Chondrocyte (in vitro differentiated cells): ENCODE data around the gene CASP8AP2. TPM values are rescaled to one million over a fixed set of nuclear protein-coding genes. Genes with fewer than 3 reads are reported as not detected.
"Not testable (repeated sequence)": the region's sequence is repeated elsewhere in the genome, so short reads cannot be mapped to it uniquely, and the experiment has no call there.

Experiments used
- DNase-seq: peaks from one replicate; pipeline ENCODE4 v3.0.0; 2021; ENCODE audit warnings: mixed read lengths, low spot score
- H3K27ac Mint-ChIP-seq: one replicate; pipeline ENCODE4 v1.8.0; 2021; ENCODE audit warnings: mild to moderate bottlenecking, moderate library complexity, mixed read lengths; ENCODE audit not compliant: unreplicated experiment
- H3K27me3 Mint-ChIP-seq: 2 replicates; pipeline ENCODE4 v1.8.0; 2021; ENCODE audit warnings: low read depth, mixed read lengths
- H3K36me3 Mint-ChIP-seq: 2 replicates; pipeline ENCODE4 v1.8.0; 2021; ENCODE audit warnings: low read depth, mixed read lengths
- H3K4me1 Mint-ChIP-seq: 2 replicates; pipeline ENCODE4 v1.8.0; 2021; ENCODE audit warnings: low read depth, mild to moderate bottlenecking, mixed read lengths
- H3K4me3 Mint-ChIP-seq: one replicate; pipeline ENCODE4 v1.8.0; 2021; ENCODE audit warnings: mild to moderate bottlenecking, moderate library complexity, mixed read lengths; ENCODE audit not compliant: unreplicated experiment
- H3K9me3 Mint-ChIP-seq: 2 replicates; pipeline ENCODE4 v1.8.0; 2021; ENCODE audit warnings: low read depth, mixed read lengths
- total RNA-seq: library from RNA; stranded (reverse); gene quantifications from 3 replicates; pipeline ENCODE4 v1.2.1, GENCODE V29; 2021
- TF ChIP-seq, protein P1 (sequence below): fragments of 200-600 bp; sonication (generic); IDR thresholded peaks from 2 replicates; pipeline ENCODE4 v1.5.0; 2021; ENCODE audit warnings: antibody characterized with exemption, mild to moderate bottlenecking, moderate library complexity

Gene CASP8AP2
- total RNA-seq, 1 donor from 2014 or later = 14.3 TPM

DNA sequence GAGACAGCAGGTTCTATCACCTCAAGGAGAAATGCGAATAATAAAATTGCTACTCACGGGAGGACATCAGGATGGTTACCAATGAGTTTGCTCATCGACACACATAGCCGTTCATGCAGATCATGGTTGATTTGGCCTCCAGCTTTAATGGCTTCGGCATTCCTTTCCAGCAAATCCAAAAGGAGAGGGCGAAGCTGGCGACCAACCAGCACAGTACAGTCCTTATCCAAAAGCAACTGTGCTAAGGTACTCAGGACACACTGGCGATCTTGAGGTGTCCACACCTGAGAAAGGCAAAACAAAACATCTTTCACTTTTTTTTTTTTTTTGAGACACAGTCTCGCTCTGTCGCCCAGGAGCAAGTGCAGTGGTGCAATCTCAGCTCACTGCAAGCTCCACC, 26.4 kb upstream of the CASP8AP2 start:
- TF ChIP-seq, protein P1, sequence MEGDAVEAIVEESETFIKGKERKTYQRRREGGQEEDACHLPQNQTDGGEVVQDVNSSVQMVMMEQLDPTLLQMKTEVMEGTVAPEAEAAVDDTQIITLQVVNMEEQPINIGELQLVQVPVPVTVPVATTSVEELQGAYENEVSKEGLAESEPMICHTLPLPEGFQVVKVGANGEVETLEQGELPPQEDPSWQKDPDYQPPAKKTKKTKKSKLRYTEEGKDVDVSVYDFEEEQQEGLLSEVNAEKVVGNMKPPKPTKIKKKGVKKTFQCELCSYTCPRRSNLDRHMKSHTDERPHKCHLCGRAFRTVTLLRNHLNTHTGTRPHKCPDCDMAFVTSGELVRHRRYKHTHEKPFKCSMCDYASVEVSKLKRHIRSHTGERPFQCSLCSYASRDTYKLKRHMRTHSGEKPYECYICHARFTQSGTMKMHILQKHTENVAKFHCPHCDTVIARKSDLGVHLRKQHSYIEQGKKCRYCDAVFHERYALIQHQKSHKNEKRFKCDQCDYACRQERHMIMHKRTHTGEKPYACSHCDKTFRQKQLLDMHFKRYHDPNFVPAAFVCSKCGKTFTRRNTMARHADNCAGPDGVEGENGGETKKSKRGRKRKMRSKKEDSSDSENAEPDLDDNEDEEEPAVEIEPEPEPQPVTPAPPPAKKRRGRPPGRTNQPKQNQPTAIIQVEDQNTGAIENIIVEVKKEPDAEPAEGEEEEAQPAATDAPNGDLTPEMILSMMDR = no peak
- no peak for DNase-seq
- H3K4me3 Mint-ChIP-seq = no peak overlapping the region
- H3K27ac Mint-ChIP-seq = no peak overlapping the region
- no peaks in the 10 kb centered on the region for H3K4me1 Mint-ChIP-seq
- no peaks in the 10 kb centered on the region for H3K27me3 Mint-ChIP-seq
- H3K9me3 Mint-ChIP-seq = no peaks in the 10 kb centered on the region
- H3K36me3 Mint-ChIP-seq = peaks cover 3% of the 10 kb centered on the region

DNA sequence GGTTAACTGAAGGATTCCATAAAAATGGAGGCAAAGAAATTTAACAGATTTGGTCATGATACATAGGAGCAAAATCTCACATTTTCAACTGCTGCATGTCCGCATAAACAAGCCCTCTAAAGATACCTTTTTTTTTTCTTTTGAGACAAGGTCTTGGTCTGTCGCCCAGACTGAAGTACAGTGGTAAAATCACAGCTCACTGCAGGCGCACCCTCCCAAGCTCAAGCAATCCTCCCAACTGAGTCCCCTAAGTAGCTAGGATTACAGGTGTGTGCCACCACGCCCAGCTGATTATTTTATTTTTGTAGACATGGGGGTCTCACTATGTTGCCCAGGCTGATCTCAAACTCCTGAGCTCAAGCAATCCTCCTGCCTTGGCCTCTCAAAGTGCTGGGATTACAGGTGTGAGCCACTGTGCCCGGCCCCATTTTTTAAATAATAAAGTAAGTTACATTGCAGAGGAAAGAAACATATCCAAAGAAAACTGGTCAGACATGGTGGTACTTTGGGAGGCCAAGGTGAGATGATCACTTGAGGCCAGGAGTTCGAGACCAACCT, 23.8 kb upstream of the CASP8AP2 start:
- TF ChIP-seq, protein P1 = no peak
- H3K27me3 Mint-ChIP-seq = no peaks in the 10 kb centered on the region
- H3K27ac Mint-ChIP-seq = no peak overlapping the region
- no peaks in the 10 kb centered on the region for H3K9me3 Mint-ChIP-seq
- peaks cover 1% of the 10 kb centered on the region for H3K36me3 Mint-ChIP-seq
- H3K4me3 Mint-ChIP-seq = no peak overlapping the region
- H3K4me1 Mint-ChIP-seq = no peaks in the 10 kb centered on the region
- DNase-seq = no peak

DNA sequence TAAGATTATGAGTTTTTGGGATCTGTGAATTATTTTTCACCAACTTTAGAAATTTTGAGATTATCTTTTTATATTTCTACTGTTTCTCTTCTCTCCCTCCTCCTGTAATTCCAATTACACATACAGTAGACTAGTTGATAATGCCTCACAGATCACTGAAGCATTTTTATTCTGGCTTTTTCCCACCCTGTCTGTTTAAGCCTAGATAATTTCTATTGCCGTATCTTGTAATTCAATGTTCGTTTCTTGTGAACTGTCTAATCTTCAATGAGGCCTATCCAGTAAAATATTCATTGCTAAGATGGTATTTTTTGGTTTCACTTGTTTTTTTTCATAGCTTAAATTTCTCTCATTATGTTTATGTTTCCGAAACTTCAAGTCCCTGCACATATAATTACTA, 22.1 kb upstream of the CASP8AP2 start:
- Mint-ChIP-seq H3K36me3 (no peaks in the 10 kb centered on the region), H3K9me3 (no peaks in the 10 kb centered on the region), H3K27ac (no peak overlapping the region), H3K4me3 (no peak overlapping the region), H3K4me1 (no peaks in the 10 kb centered on the region), H3K27me3 (no peaks in the 10 kb centered on the region)
- TF ChIP-seq, protein P1 = no peak
- DNase-seq = no peak

DNA sequence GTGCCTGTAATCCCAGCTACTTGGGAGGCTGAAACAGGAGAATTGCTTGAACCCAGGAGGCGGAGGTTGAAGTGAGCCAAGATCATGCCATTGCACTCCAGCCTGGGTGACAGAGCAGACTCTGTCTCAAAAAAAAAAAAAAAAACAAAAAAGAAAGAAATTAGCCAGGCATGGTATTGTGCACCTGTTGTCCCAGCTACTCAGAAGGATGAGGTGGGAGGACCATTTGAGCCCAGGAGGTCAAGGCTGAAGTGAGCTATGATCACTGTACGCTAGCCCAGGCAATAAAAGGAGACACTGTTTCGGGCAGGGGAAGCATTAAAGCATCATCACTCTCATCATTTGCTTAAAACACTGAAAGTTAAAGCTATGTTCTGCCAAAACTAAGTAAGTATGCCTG, 16.3 kb upstream of the CASP8AP2 start:
- not testable (repeated sequence) for H3K9me3 Mint-ChIP-seq

DNA sequence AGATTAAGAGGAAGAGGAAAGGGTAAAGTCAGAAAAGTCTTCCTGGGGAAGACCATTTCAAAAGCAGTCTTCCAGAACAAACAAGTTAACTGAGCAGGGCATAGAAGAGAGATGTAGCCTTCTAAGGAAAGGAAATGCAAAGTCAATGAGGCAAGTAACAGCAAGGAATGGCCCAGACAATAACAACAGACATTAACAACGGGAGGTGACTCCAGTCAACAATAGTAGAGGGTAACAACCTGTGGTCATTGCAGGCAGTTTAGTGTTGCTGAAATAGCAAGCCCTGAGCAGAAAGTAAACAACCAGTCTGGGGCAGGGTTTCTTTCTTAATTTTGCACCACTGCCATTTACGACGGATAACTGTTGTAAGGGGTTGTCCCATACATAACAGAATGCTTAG, 12.2 kb upstream of the CASP8AP2 start:
- no peaks in the 10 kb centered on the region for H3K9me3 Mint-ChIP-seq
- no peaks in the 10 kb centered on the region for H3K27me3 Mint-ChIP-seq
- TF ChIP-seq, protein P1 = no peak
- H3K4me3 Mint-ChIP-seq = peak overlapping the region; percentile 92
- peaks cover 26% of the 10 kb centered on the region for H3K4me1 Mint-ChIP-seq
- H3K27ac Mint-ChIP-seq = no peak overlapping the region
- no peaks in the 10 kb centered on the region for H3K36me3 Mint-ChIP-seq
- DNase-seq = no peak

More for the DNA sequence above, 16.3 kb upstream of the CASP8AP2 start:
- H3K4me1 Mint-ChIP-seq, H3K27me3 Mint-ChIP-seq, H3K27ac Mint-ChIP-seq, DNase-seq, H3K4me3 Mint-ChIP-seq, H3K36me3 Mint-ChIP-seq: not testable (repeated sequence)

DNA sequence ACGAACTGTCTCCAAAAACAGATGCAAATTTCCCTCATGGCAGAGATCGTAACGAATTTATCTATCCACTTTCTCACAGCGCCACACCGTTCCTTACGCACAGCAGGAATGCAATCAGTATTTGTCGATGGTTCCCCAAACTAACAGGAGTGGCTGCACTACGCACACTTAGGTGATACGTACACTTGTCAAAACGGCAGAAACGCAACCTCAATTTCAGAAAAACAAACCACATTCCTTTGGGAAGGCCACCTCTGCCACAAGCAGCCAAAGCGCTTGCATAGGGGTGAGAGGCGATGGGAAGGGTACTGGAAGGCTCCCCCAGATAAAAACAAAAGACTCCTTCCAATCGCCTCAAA, 10.7 kb upstream of the CASP8AP2 start:
- DNase-seq = no peak
- H3K9me3 Mint-ChIP-seq = no peaks in the 10 kb centered on the region
- H3K4me3 Mint-ChIP-seq = peak overlapping the region; percentile 92

More for the DNA sequence above, 10.7 kb upstream of the CASP8AP2 start:
- H3K4me1 Mint-ChIP-seq = peaks cover 26% of the 10 kb centered on the region
- no peaks in the 10 kb centered on the region for H3K36me3 Mint-ChIP-seq
- no peaks in the 10 kb centered on the region for H3K27me3 Mint-ChIP-seq
- TF ChIP-seq, protein P1 = no peak
- peak overlapping the region; percentile 94 for H3K27ac Mint-ChIP-seq
